Fibroblast of lung (primary cell): ENCODE data around the gene KCNJ14. TPM values are rescaled to one million over a fixed set of nuclear protein-coding genes. Genes with fewer than 3 reads are reported as not detected.

Experiments
- DNase-seq, 2 donors: peaks; one replicate each; pipeline versions ENCODE4 v3.0.0 to v3.0.0-alpha.2; 2010; ENCODE audit warnings: low read depth in 2 of 2
- H2AFZ ChIP-seq: 2 replicates; pipeline ENCODE4 v1.5.1; 2012; ENCODE audit warnings: low read length, control low read depth, inconsistent platforms
- H3K27ac ChIP-seq: 2 replicates; pipeline ENCODE4 v1.5.1; 2011; ENCODE audit warnings: low read length, control low read depth; ENCODE audit not compliant: insufficient read depth
- H3K27me3 ChIP-seq: 2 replicates; pipeline ENCODE4 v1.5.1; 2011; ENCODE audit warnings: mild to moderate bottlenecking, low read length; ENCODE audit not compliant: control insufficient read depth, insufficient read depth
- H3K36me3 ChIP-seq: 2 replicates; pipeline ENCODE4 v1.5.1; 2011; ENCODE audit warnings: low read length; ENCODE audit not compliant: control insufficient read depth, insufficient read depth
- H3K4me1 ChIP-seq: 2 replicates; pipeline ENCODE4 v1.5.1; 2011; ENCODE audit warnings: low read length; ENCODE audit not compliant: control insufficient read depth, insufficient read depth; ENCODE audit errors: extremely low read depth
- H3K4me2 ChIP-seq: 2 replicates; pipeline ENCODE4 v1.5.1; 2011; ENCODE audit warnings: low read length, control low read depth; ENCODE audit not compliant: insufficient read depth; ENCODE audit errors: extremely low read depth
- H3K4me3 ChIP-seq, 4 experiments: fragments of 200-600 bp in 1 of 4; sonication (generic) in 1 of 4; replicated peaks in 1 of 4; 2 replicates each; pipeline ENCODE4 v1.5.1; 2011 to 2016; ENCODE audit warnings: low read length in 4 of 4, low read depth in 3 of 4, mild to moderate bottlenecking in 3 of 4, control low read depth in 2 of 4, inconsistent platforms in 1 of 4, mixed read lengths in 1 of 4; ENCODE audit not compliant: insufficient read depth in 1 of 4; ENCODE audit errors: control extremely low read depth in 1 of 4
- H3K79me2 ChIP-seq: 2 replicates; pipeline ENCODE4 v1.5.1; 2012; ENCODE audit warnings: mild to moderate bottlenecking, low read length, inconsistent platforms; ENCODE audit not compliant: control insufficient read depth, insufficient read depth
- H3K9ac ChIP-seq: 2 replicates; pipeline ENCODE4 v1.5.1; 2011; ENCODE audit warnings: mild to moderate bottlenecking, low read length, control low read depth; ENCODE audit not compliant: insufficient read depth
- H3K9me3 ChIP-seq: 2 replicates; pipeline ENCODE4 v1.5.1; 2012; ENCODE audit warnings: low read depth, low read length; ENCODE audit not compliant: control insufficient read depth, insufficient read depth
- H4K20me1 ChIP-seq: 2 replicates; pipeline ENCODE4 v1.5.1; 2011; ENCODE audit warnings: low read length; ENCODE audit not compliant: control insufficient read depth, insufficient read depth; ENCODE audit errors: extremely low read depth
- CTCF ChIP-seq, 2 donors: IDR thresholded peaks in 1 of 2; conservative IDR thresholded peaks in 1 of 2; 1 replicate in 1 of 2; 2 replicates in 1 of 2; pipeline ENCODE4 v1.5.1; 2011 to 2012; ENCODE audit warnings: low read length in 2 of 2, control low read depth in 1 of 2, inconsistent platforms in 1 of 2, low read depth in 1 of 2, mild to moderate bottlenecking in 1 of 2
- EZH2 ChIP-seq: IDR thresholded peaks from 2 replicates; pipeline ENCODE4 v1.5.1; 2012; ENCODE audit warnings: low read length, control low read depth, mild to moderate bottlenecking; ENCODE audit errors: missing control alignments
- polyA plus RNA-seq, 2 donors: library from polyadenylated mRNA; depleted of rRNA in 1 of 2; stranded (reverse) in 1 of 2; unstranded in 1 of 2; fragments of >200 nt; gene quantifications; 2 replicates each; pipeline ENCODE4 v1.2.1, GENCODE V29; 2011 to 2012; ENCODE audit warnings: missing spikeins in 1 of 2
- total RNA-seq: library from RNA; depleted of rRNA; stranded (reverse); fragments of >200 nt; gene quantifications from 2 replicates; pipeline ENCODE4 v1.2.1, GENCODE V29; 2014

KCNJ14 gene
- total and polyA plus RNA-seq, 2 donors (not counting 1 experiment from before 2014, with no cell fraction given) = 0.15 to 0.50 TPM

- H3K36me3 ChIP-seq = peaks cover 17% of the 10 kb centered on the region
- no peak overlapping the region for H2AFZ ChIP-seq
- DNase-seq = no peak
- H3K4me1 ChIP-seq = peaks cover 7% of the 10 kb centered on the region
- peak overlapping the region; percentile 92 for H3K27ac ChIP-seq
- H3K9ac ChIP-seq = peak overlapping the region; percentile 91
- H4K20me1 ChIP-seq = no peaks in the 10 kb centered on the region
- peaks cover 7% of the 10 kb centered on the region for H3K27me3 ChIP-seq
- H3K9me3 ChIP-seq = no peaks in the 10 kb centered on the region
- TF ChIP-seq EZH2 (no peak), CTCF (conservative IDR thresholded peaks at IDR 0.05 in 1 of 2, IDR thresholded peaks at IDR 0.05 in 1 of 2; ENCODE audit: low read depth in 1 of 2, low read length in 2 of 2) (no peak)
- H3K4me2 ChIP-seq = peak overlapping the region; percentile 97
- H3K4me3 ChIP-seq = peak overlapping the region; percentile 93 to 98 (median 95)
- peaks cover 8% of the 10 kb centered on the region for H3K79me2 ChIP-seq
These were observed 8.8 kb upstream of the KCNJ14 start for GRCh38 chr19:48446579-48446978.

GRCh38 chr19:48448563-48448962 lies 6.8 kb upstream of the KCNJ14 start:
- no peaks in the 10 kb centered on the region for H3K9me3 ChIP-seq
- no peak overlapping the region for H3K4me2 ChIP-seq
- no peak overlapping the region for H3K4me3 ChIP-seq
- no peak for TF ChIP-seq EZH2
- no peak for TF ChIP-seq CTCF (conservative IDR thresholded peaks at IDR 0.05 in 1 of 2, IDR thresholded peaks at IDR 0.05 in 1 of 2; ENCODE audit: low read depth in 1 of 2, low read length in 2 of 2)
- no peaks in the 10 kb centered on the region for H3K27me3 ChIP-seq
- no peak overlapping the region for H3K9ac ChIP-seq
- H3K27ac ChIP-seq = no peak overlapping the region
- no peaks in the 10 kb centered on the region for H4K20me1 ChIP-seq
- H3K4me1 ChIP-seq = peaks cover 7% of the 10 kb centered on the region
- peaks cover 24% of the 10 kb centered on the region for H3K36me3 ChIP-seq
- no peak for DNase-seq
- peaks cover 8% of the 10 kb centered on the region for H3K79me2 ChIP-seq
- no peak overlapping the region for H2AFZ ChIP-seq

GRCh38 chr19:48450441-48450840 lies 4.9 kb upstream of the KCNJ14 start:
- H3K27ac ChIP-seq = no peak overlapping the region
- H2AFZ ChIP-seq = no peak overlapping the region
- H3K9me3 ChIP-seq = no peaks in the 10 kb centered on the region
- DNase-seq = no peak
- TF ChIP-seq CTCF (conservative IDR thresholded peaks at IDR 0.05 in 1 of 2, IDR thresholded peaks at IDR 0.05 in 1 of 2; ENCODE audit: low read depth in 1 of 2, low read length in 2 of 2) = no peak
- TF ChIP-seq EZH2 = no peak
- no peaks in the 10 kb centered on the region for H3K27me3 ChIP-seq
- H3K4me1 ChIP-seq = peaks cover 3% of the 10 kb centered on the region
- no peaks in the 10 kb centered on the region for H4K20me1 ChIP-seq
- H3K4me3 ChIP-seq = no peak overlapping the region
- peaks cover 27% of the 10 kb centered on the region for H3K36me3 ChIP-seq
- no peak overlapping the region for H3K4me2 ChIP-seq
- H3K9ac ChIP-seq = no peak overlapping the region
- H3K79me2 ChIP-seq = peaks cover 8% of the 10 kb centered on the region
